HG03196 (cell line): ENCODE measurements around the gene IL36RN.

Experiments used
- ATAC-seq: cut with Tn5 transposase; IDR thresholded peaks from one replicate; pipeline ENCODE4 v1.9.1; 2021; ENCODE audit not compliant: unreplicated experiment

Gene IL36RN

GRCh38 chr2:113046465-113046864 is 12.5 kb upstream of the IL36RN start:
- no peak for ATAC-seq

- no peak for ATAC-seq
Measured at GRCh38 chr2:113050921-113051895, 7.8 kb upstream of the IL36RN start.

DNA sequence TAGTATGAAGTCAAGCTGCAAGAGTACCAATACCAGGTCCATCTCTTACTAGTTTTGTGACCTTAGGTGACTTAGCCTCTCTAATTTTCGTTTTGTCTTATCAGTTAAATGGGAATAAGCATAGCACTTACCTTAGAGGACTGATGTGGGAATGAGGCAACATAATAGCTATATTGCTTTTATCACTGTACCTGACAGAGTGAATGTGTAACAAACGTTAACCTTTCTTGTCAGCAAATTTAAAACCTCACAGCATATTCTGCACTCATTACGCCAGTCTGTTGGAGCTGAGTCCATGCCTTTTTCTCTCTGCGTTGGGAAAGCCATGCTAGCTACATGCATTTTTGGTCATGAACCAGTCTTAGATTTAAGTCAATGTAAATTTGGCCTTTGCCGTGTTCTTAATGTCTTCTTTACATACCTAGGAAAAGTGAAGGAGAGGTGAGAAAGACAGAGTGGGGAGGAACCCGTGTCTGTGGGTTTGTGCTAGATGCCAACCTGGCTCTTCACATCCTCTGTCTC is 6.5 kb upstream of the IL36RN start, which contains the start of gene IL36B:
TSS of gene IL36B (minus strand) at position 472 of the 522 bp plus-strand sequence.
- no peak for ATAC-seq

DNA sequence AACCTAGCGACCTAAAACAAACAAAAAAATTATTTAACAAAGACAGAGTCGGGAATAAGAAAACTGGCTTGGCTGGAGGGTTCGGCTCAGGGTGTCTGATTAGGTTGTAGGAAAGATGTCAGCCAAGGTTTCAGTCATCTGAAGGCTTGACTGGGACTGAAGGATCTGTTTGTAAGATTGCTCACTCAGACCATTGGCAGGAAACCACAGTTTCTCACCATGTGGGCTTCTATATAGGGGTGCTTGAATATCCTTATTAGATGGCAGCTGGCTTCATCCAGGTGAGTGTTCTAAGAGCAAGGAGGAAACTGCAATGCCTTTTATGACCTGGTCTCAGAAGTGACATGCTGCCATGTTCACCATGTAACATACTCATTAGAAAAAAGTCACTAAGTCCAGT is 5.3 kb upstream of the IL36RN start:
- ATAC-seq = no peak

GRCh38 chr2:113054066-113054465 is 4.9 kb upstream of the IL36RN start:
- no peak for ATAC-seq

DNA sequence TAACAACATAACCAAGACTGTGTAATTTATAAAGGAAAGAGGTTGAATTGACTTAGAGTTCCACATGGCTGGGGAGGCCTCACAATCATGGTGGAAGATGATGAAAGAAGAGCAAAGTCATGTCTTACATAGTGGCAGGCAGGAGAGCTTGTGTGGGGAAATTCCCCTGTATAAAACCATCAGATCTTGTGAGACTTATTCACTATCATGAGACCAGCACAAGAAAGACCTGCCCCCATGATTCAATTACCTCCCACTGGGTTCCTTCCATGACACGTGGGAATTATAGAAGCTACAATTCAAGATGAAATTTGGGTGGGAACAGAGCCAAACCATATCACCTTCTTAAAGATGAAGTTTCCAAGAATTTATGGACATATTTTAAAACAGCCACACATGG is 2.5 kb upstream of the IL36RN start:
- no peak for ATAC-seq

GRCh38 chr2:113057117-113057516 is 1.9 kb upstream of the IL36RN start:
- no peak for ATAC-seq

DNA sequence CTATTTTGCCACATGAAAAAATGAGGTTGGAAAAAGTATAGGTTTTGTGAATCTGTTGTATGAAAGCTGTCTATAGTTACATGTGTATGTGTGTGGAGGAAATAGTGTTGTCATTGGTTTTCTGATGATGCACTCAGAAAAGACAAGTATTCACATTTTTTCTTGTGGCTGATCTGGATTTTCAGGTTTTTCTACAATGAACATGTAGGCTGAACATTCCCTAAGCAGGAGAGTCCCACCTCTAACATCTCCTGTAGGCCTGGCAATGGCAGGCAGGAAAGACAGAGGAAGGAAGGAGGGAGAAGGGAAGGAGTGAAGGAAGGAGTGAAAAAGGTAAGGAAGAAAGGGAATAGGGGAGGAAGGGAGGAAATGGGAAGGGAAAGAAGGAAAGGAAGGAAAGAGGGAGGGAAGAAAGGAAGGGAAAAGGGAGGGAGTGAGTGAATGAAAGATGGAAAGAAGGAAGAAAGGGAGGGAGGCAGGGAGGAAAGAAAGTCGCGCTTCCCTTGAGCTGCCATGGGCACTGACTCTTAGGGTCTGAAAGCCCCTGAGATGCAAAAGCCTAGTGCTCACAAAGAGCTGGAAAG is 495 bp upstream of the IL36RN start:
- no peak for ATAC-seq

GRCh38 chr2:113060396-113060795 is 1.4 kb downstream of the IL36RN start:
- ATAC-seq = no peak

DNA sequence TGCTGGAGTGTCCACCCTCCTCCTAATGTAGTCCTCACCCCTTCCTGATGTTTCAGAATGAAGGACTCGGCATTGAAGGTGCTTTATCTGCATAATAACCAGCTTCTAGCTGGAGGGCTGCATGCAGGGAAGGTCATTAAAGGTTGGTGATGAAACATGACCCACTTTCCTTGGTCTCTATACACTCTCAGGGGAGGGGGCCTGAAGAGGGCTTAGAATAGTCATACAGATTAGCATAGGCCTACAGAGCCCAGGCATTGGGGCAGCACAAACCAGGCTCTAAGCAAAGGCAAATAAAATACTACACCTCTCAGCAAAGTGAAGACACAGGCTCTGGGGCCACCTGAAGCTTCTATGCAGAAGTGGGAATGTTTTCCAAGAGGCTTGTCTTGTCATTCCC is 1.8 kb downstream of the IL36RN start:
- no peak for ATAC-seq

DNA sequence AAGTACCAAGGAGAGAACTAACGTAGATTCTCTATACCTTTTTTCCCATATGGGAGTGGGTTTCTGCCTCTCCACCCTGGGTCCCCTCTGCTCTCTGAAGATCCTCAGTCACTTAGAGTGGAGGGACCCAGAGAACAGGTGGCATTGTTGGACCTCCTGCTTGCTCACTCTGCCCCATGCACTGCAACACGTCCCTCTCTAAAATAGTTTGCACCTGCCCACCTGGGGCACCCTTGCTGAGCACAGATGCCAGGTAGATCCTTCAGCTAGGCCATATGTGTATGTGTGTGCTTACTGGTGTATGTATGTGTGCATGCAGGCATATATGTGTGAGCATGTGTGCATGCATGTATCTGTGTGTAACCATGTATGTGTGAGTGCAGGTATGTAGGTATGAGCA is 2.2 kb downstream of the IL36RN start:
- no peak for ATAC-seq

DNA sequence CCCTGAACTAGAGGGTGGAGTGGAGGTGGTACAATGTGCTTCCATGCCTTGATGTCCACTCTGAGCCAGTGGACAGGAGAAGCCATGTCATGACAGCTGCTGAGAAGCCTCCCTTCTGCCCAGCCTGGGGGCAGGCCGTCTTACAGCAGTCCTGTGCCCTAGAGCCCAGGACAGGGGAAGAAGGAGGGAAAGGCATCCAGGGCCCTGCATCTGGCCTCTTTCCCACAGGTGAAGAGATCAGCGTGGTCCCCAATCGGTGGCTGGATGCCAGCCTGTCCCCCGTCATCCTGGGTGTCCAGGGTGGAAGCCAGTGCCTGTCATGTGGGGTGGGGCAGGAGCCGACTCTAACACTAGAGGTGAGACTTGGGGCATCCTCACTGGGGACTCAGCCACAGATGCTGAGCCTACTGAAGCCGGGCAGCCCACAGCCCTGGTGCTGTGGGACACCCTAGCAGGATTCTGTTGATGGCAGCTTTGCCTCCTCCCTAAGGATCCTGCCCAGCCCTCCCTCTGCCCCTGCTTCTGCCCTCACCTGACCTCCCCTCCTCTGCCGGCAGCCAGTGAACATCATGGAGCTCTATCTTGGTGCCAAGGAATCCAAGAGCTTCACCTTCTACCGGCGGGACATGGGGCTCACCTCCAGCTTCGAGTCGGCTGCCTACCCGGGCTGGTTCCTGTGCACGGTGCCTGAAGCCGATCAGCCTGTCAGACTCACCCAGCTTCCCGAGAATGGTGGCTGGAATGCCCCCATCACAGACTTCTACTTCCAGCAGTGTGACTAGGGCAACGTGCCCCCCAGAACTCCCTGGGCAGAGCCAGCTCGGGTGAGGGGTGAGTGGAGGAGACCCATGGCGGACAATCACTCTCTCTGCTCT is 3.1 kb downstream of the IL36RN start:
- no peak for ATAC-seq

DNA sequence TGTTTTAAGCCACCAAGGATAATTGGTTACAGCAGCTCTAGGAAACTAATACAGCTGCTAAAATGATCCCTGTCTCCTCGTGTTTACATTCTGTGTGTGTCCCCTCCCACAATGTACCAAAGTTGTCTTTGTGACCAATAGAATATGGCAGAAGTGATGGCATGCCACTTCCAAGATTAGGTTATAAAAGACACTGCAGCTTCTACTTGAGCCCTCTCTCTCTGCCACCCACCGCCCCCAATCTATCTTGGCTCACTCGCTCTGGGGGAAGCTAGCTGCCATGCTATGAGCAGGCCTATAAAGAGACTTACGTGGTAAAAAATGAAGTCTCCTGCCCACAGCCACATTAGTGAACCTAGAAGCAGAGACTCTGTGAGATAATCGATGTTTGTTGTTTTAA is 5.3 kb downstream of the IL36RN start:
- ATAC-seq = no peak

GRCh38 chr2:113064898-113065297 is 5.9 kb downstream of the IL36RN start:
- no peak for ATAC-seq

DNA sequence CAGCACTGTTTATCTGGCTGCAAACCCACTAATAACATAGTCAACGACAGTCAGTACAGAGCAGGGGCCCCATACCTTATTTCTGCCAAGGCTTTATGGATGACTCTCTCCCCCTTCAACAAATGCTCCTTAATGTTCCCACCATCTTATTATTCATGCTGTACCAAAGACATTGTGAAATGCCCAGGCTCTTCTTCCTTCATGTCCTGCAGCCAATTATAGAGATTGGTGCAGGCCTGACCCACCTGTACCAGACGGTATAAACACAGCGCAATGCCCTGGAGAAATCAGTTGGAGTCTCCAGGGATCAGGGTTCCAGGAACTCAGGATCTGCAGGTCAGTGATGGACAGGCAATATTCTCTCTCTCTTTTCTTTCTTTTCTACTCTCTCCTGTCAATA is 8.7 kb downstream of the IL36RN start, which contains the start of gene IL1F10:
TSS of gene IL1F10 (plus strand) at position 290 of the 400 bp plus-strand sequence. CDS start 4,769 bp downstream, outside the sequence.
- no peak for ATAC-seq

DNA sequence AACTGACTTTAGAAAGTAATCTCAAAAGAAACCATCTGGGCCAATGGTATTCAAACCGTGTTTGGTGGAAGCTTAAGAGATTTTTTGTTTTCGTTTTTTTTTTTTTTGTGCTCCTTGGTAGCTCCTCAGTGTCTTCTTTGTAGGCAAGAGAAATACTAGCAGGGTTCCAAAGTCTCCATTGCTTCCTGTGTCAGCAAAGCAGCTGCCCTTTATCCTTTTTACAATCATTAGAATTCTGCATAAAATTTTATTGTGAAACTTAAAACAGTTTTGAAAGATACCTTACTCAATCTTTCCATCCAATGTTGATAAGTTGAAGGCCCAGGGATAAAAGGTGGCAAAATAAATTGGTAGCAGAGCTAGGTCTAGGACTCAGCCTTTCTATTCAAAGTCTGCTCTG is 9.3 kb downstream of the IL36RN start:
- no peak for ATAC-seq

- ATAC-seq = no peak
Measured at GRCh38 chr2:113068706-113069485, 9.9 kb downstream of the IL36RN start.

DNA sequence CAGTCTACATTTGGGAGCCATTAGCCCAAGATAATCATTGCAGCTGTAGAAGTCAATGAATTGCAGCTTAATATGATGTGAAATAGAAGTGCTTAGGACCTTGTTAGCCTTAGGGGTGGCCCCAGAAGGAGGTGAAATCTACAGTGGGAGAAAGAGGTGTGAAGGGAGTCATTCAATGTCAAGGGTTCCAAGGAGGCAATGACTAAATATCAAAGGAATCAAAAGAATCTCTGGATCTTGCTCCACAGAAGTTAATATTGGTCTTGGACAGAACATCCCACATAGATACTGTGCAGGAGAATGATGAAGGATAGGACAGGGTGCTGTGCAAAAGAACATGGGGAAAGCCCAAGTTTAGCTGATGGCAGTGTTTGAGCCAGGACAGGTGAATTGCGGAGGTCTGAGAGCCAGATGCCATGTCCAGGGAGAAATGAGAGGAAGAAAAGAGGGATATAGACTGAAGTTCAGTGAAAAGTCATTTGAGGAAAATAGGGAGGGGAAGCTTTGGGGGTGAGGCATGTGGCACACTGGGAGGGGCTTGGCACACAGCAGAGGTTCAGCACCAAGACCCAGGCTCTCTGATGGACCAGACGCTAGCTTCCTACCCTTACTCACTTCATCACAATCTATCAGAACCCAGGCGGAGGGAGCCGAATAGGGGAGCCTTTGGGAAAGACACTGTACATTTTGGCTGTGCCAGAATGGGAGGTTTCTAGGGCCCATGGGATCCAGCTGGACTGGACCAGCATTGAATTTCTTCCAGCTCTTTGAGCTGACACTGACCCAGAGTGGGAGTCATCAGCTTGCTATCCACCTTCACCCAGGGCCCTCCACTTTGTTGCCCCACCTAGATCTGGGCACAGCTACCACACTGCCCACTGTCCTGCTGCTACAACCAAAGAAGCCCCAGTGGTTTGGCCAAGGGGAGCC is 10.9 kb downstream of the IL36RN start:
- no peak for ATAC-seq

DNA sequence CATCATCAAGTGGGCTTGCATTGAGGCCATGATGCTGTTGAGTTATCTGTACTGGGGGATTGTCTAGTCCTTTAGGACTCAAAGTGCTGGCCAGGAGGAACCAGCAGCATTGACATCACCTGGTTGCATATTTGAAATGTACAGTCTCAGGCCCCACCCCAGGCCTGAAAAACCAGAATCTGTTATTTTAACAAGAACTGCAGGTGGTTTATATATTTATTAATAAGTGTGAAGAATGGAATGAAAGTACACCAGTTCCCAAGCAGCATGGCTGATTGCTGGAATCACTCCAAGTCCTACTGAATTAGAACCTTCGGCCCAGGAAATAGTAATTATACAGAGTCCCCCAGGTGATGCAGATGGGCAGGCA is 11.6 kb downstream of the IL36RN start:
- ATAC-seq = no peak
